ENCODE data around the gene AFF3. TPM values are rescaled to one million over a fixed set of nuclear protein-coding genes. Genes with fewer than 3 reads are reported as not detected.

The AFF3 gene
- total and polyA plus RNA-seq, 2 of the 13 experiments (the other 11 are each of a cell fraction or from before 2014, with no cell fraction given) = not detected

DNA sequence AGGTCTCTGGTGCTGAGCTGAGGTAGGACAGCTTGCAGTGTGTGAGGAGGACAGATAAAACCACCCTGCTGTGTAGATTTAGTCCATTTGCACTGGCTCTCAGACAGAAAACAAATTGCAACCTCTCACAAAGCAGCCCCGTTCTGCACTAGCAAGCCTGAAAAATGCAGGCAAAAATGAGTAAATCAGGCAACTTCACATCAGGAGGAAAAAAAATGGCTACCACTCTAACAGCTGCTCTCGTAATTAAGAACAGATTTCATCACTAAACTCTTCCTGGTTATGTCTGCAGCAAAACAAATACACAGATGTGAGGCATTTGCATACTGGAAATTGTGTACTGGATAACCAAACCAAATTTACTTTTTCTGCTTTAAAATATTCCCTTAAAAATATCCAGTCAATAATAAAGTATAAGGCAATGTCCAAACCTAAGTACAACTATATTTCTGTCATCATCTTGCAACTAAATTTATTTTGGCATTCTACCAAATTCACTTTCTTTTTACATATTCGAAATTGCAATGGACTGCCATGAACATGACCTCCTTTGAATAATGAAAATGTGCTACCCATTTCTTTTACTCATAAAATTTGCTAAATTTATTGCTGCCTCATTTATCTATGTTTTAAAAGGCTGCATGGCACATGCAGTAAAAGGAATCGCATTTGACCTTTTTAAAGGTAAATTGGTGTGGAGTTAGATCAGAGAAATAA, 157.4 kb downstream of the AFF3 start:
- no peaks in the 10 kb centered on the region for H4K20me1 ChIP-seq (ENCODE audit: insufficient read depth, low read length)
- no peak overlapping the region for H2AFZ ChIP-seq (ENCODE audit: low read length)
- BruUV-seq (replicated peaks) = no TSS peak
- no peak overlapping the region for H3K4me3 ChIP-seq (replicated peaks in 1 of 3; ENCODE audit: insufficient read depth in 1 of 3, low read depth in 2 of 3, low read length in 3 of 3)
- no peaks in the 10 kb centered on the region for H3K79me2 ChIP-seq (ENCODE audit: insufficient read depth, low read length)
- ChIA-PET CTCF (ENCODE audit: low intra/inter-chr PET ratio, low total read pairs) (no interaction called here), POLR2A (no interaction called here)
- H3K4me2 ChIP-seq (ENCODE audit: low read depth, low read length) = no peak overlapping the region
- H3K4me1 ChIP-seq (ENCODE audit: insufficient read depth, low read length) = no peaks in the 10 kb centered on the region
- in situ Hi-C loops (cut with HindIII; ENCODE audit: extremely low pct_ligation_motif_present, low pct_unique_long_range_greater_than_20kb) = no loop called here
- H3K27ac ChIP-seq (ENCODE audit: extremely low read length, insufficient read depth, low read length) = no peak overlapping the region
- TF ChIP-seq ZNF33A (CRISPR knock-in tag; IDR thresholded peaks at IDR 0.05; ENCODE audit: borderline replicate concordance) (no peak), ZNF747 (CRISPR knock-in tag; IDR thresholded peaks at IDR 0.05; ENCODE audit: borderline replicate concordance) (no peak), ZNF235 (CRISPR knock-in tag; IDR thresholded peaks at IDR 0.05; ENCODE audit: borderline replicate concordance) (no peak), KDM4B (CRISPR knock-in tag; IDR thresholded peaks at IDR 0.05) (no peak), NAIF1 (CRISPR knock-in tag; IDR thresholded peaks at IDR 0.05; ENCODE audit: borderline replicate concordance) (no peak), ZNF335 (CRISPR knock-in tag; IDR thresholded peaks at IDR 0.05) (no peak), TCF12 (IDR thresholded peaks at IDR 0.05) (no peak), TCF12 (CRISPR knock-in tag; IDR thresholded peaks at IDR 0.05) (no peak), MAF1 (CRISPR knock-in tag; IDR thresholded peaks at IDR 0.05; ENCODE audit: borderline replicate concordance) (no peak), SMARCE1 (IDR thresholded peaks at IDR 0.05; ENCODE audit: borderline replicate concordance) (no peak), TBP (CRISPR knock-in tag; IDR thresholded peaks at IDR 0.05) (no peak), RARG (CRISPR knock-in tag; IDR thresholded peaks at IDR 0.05; ENCODE audit: low read depth) (no peak), PHF5A (CRISPR knock-in tag; IDR thresholded peaks at IDR 0.05; ENCODE audit: low read depth, unreplicated experiment) (no peak), ZNF337 (CRISPR knock-in tag; IDR thresholded peaks at IDR 0.05; ENCODE audit: borderline replicate concordance, low read depth) (no peak), HNF4G (IDR thresholded peaks at IDR 0.05; ENCODE audit: borderline replicate concordance, low read depth, low read length) (no peak), HNF4G (CRISPR knock-in tag; IDR thresholded peaks at IDR 0.05; ENCODE audit: borderline replicate concordance, low read depth) (no peak)
- TF ChIP-seq, protein P1, sequence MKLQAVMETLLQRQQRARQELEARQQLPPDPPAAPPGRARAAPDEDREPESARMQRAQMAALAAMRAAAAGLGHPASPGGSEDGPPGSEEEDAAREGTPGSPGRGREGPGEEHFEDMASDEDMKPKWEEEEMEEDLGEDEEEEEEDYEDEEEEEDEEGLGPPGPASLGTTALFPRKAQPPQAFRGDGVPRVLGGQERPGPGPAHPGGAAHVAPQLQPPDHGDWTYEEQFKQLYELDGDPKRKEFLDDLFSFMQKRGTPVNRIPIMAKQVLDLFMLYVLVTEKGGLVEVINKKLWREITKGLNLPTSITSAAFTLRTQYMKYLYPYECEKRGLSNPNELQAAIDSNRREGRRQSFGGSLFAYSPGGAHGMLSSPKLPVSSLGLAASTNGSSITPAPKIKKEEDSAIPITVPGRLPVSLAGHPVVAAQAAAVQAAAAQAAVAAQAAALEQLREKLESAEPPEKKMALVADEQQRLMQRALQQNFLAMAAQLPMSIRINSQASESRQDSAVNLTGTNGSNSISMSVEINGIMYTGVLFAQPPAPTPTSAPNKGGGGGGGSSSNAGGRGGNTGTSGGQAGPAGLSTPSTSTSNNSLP (IDR thresholded peaks at IDR 0.05; ENCODE audit: low read depth, low read length) = no peak
- TF ChIP-seq, protein P2, sequence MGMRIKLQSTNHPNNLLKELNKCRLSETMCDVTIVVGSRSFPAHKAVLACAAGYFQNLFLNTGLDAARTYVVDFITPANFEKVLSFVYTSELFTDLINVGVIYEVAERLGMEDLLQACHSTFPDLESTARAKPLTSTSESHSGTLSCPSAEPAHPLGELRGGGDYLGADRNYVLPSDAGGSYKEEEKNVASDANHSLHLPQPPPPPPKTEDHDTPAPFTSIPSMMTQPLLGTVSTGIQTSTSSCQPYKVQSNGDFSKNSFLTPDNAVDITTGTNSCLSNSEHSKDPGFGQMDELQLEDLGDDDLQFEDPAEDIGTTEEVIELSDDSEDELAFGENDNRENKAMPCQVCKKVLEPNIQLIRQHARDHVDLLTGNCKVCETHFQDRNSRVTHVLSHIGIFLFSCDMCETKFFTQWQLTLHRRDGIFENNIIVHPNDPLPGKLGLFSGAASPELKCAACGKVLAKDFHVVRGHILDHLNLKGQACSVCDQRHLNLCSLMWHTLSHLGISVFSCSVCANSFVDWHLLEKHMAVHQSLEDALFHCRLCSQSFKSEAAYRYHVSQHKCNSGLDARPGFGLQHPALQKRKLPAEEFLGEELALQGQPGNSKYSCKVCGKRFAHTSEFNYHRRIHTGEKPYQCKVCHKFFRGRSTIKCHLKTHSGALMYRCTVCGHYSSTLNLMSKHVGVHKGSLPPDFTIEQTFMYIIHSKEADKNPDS (CRISPR knock-in tag; IDR thresholded peaks at IDR 0.05) = no peak
- FAIRE-seq (no peak), DNase-seq (ENCODE audit: low spot score) (no peak), ATAC-seq (no peak)
- H3K27me3 ChIP-seq (ENCODE audit: control insufficient read depth in 1 of 2, insufficient read depth in 2 of 2, low read length in 2 of 2) = peaks cover 0 to 2% of the 10 kb centered on the region in 2 experiments; a peak in 2 of 5 replicates
- 23% methylated on average over 4 of the region's 4 CpGs for WGBS (ENCODE audit: low lambda C conversion rate)
- no peaks in the 10 kb centered on the region for H3K36me3 ChIP-seq (replicated peaks in 1 of 2; ENCODE audit: control insufficient read depth in 1 of 2, insufficient read depth in 2 of 2, low read length in 2 of 2)
- H3K9ac ChIP-seq (ENCODE audit: insufficient read depth, low read depth, low read length) = no peak overlapping the region
- intact Hi-C loops (cut with micrococcal nuclease; ENCODE audit: unreplicated experiment) = no loop called here
- H3K9me3 ChIP-seq (ENCODE audit: low read length) = no peaks in the 10 kb centered on the region

Data from HepG2 (cell line).